ENCODE data around the gene ADAP1. TPM values are rescaled to one million over a fixed set of nuclear protein-coding genes. Genes with fewer than 3 reads are reported as not detected.
A peak's percentile ranks its signal among the peaks of the same experiment; 100 is the strongest.

Gene ADAP1
- total and polyA plus RNA-seq, 2 of the 8 experiments (the other 6 are each of a cell fraction or from before 2014, with no cell fraction given), result 5.8 to 6.1 TPM

GRCh38 chr7:875476-876076 lies 78.9 kb downstream of the ADAP1 start:
- no peaks in the 10 kb centered on the region; the same call in 1 of the 2 replicates for H3K79me1 ChIP-seq (ENCODE audit: low read depth, low read length)
- no peak overlapping the region for H2BK20ac ChIP-seq (ENCODE audit: low read length)
- 0 out of 2 replicates have a peak overlapping the region, but pooled peaks have one; percentile 48 for H2AK5ac ChIP-seq (ENCODE audit: low read depth, low read length)
- H3K23me2 ChIP-seq (ENCODE audit: low read depth, low read length), result peaks cover 5% of the 10 kb centered on the region; the same call in 1 of the 2 replicates
- H3K23ac ChIP-seq (ENCODE audit: insufficient read length), result no peak overlapping the region
- peaks cover 13 to 15% of the 10 kb centered on the region in 2 experiments for H4K20me1 ChIP-seq (replicated peaks in 1 of 2; ENCODE audit: control insufficient read depth in 1 of 2, insufficient read depth in 2 of 2, low read length in 2 of 2)
- H3K4me3 ChIP-seq (ENCODE audit: extremely low read depth in 1 of 4, insufficient read depth in 2 of 4, low read depth in 3 of 4, low read length in 4 of 4), result peak overlapping the region in 1 of 4 experiments; percentile 41; a peak in 1 of 8 replicates
- CTCF ChIA-PET (ENCODE audit: partially characterized antibody), result interaction anchor here (1.0 to 1.2 kb wide), 2 partner anchors 34 to 54 kb away, joined by 3 to 4 read pairs; no protein-coding TSS in a partner anchor
- H2BK12ac ChIP-seq (ENCODE audit: low read depth, low read length), result peak overlapping the region; percentile 96
- H3K9ac ChIP-seq (replicated peaks in 1 of 4; ENCODE audit: extremely low read depth in 1 of 4, low read depth in 3 of 4, low read length in 3 of 4), result no peak overlapping the region
- H2BK120ac ChIP-seq (replicated peaks; ENCODE audit: low read depth, low read length), result no peak overlapping the region
- H3K9me3 ChIP-seq (ENCODE audit: insufficient read depth in 2 of 2, low read depth in 1 of 2, low read length in 1 of 2), result no peaks in the 10 kb centered on the region; a peak in 1 of 4 replicates
- no peak overlapping the region for H3K56ac ChIP-seq (replicated peaks; ENCODE audit: insufficient read length, low read depth, low read length)
- H3K36me3 ChIP-seq (ENCODE audit: control insufficient read depth in 2 of 4, insufficient read depth in 4 of 4, low read length in 3 of 4), result peaks cover 0 to 27% (median 14%) of the 10 kb centered on the region in 4 experiments; a peak in 6 of 8 replicates
- no peak overlapping the region for H4K91ac ChIP-seq (replicated peaks; ENCODE audit: insufficient read length, low read length)
- no peak overlapping the region for H3K14ac ChIP-seq (ENCODE audit: insufficient read length)
- H3K18ac ChIP-seq (ENCODE audit: extremely low read depth, low read length), result no peak overlapping the region; the same call in 1 of the 2 replicates
- no peak overlapping the region; the same call in 1 of the 2 replicates for H4K8ac ChIP-seq (ENCODE audit: extremely low read depth, insufficient read depth, low read length)
- H3K4me2 ChIP-seq (ENCODE audit: insufficient read depth in 1 of 2, low read depth in 2 of 2, low read length in 2 of 2), result peak overlapping the region in 1 of 2 experiments; percentile 39; a peak in 1 of 4 replicates
- H2AFZ ChIP-seq (ENCODE audit: low read length), result no peak overlapping the region
- FAIRE-seq (no peak), DNase-seq (ENCODE audit: low read depth in 1 of 2, low spot score in 2 of 2) (no peak)
- H3K4me1 ChIP-seq (replicated peaks in 1 of 4; ENCODE audit: control insufficient read depth in 3 of 4, insufficient read depth in 4 of 4, low read length in 3 of 4), result peaks cover 0 to 5% (median 0%) of the 10 kb centered on the region in 4 experiments; a peak in 5 of 7 replicates
- POLR2A ChIA-PET (ENCODE audit: partially characterized antibody), result interaction anchor here (1.4 to 2.0 kb wide), 3 partner anchors 10 to 102 kb away, joined by 3 to 9 read pairs (median 8); no protein-coding TSS in a partner anchor
- H2BK5ac ChIP-seq (ENCODE audit: low read depth, low read length), result no peak overlapping the region
- WGBS, 2 experiments (ENCODE audit: extremely low coverage in 1 of 2, insufficient coverage in 1 of 2, insufficient read length in 1 of 2, insufficient replicate concordance in 2 of 2, low coverage in 1 of 2, low lambda C conversion rate in 2 of 2, missing lambda C conversion rate in 1 of 2), result 95% methylated on average over 27 of the region's 27 CpGs; no CpG with 5 or more reads in 1 of the 2 experiments
- H3K4ac ChIP-seq (replicated peaks; ENCODE audit: insufficient read length, low read depth, low read length), result no peak overlapping the region
- H2BK15ac ChIP-seq (ENCODE audit: low read length), result no peak overlapping the region
- H3K27me3 ChIP-seq (replicated peaks in 1 of 4; ENCODE audit: control insufficient read depth in 3 of 4, extremely low read depth in 1 of 4, insufficient read depth in 3 of 4, low read length in 3 of 4), result no peaks in the 10 kb centered on the region
- peaks cover 23 to 34% of the 10 kb centered on the region in 2 experiments for H3K79me2 ChIP-seq (ENCODE audit: control insufficient read depth in 1 of 2, insufficient read depth in 2 of 2, low read length in 2 of 2)
- no peak overlapping the region for H4K5ac ChIP-seq (ENCODE audit: insufficient read length, low read depth, low read length)
- H3K27ac ChIP-seq (ENCODE audit: low read depth, low read length), result no peak overlapping the region
- TF ChIP-seq SIN3A (conservative IDR thresholded peaks at IDR 0.05 in 1 of 2, IDR thresholded peaks at IDR 0.05 in 1 of 2; ENCODE audit: low read depth in 1 of 2, low read length in 2 of 2) (no peak), ATF2 (IDR thresholded peaks at IDR 0.05; ENCODE audit: low read length) (no peak), CBX5 (IDR thresholded peaks at IDR 0.05; ENCODE audit: low read depth, low read length) (no peak), CHD2 (IDR thresholded peaks at IDR 0.05; ENCODE audit: low read length) (no peak), CEBPB (IDR thresholded peaks at IDR 0.05; ENCODE audit: low read depth, low read length) (no peak), KDM5A (IDR thresholded peaks at IDR 0.05; ENCODE audit: low read length) (no peak), HDAC2 (IDR thresholded peaks at IDR 0.05; ENCODE audit: borderline replicate concordance in 1 of 2, low read depth in 2 of 2, low read length in 2 of 2) (no peak), USF2 (IDR thresholded peaks at IDR 0.05; ENCODE audit: low read length) (no peak)
